H1 (cell line): ENCODE data around the gene NUTM1. TPM values are rescaled to one million over a fixed set of nuclear protein-coding genes. Genes with fewer than 3 reads are reported as not detected.

Experiments
- CTCF ChIA-PET: fragments of 300-600 bp; sonication (Branson Sonifier 250); formaldehyde crosslinking; loops from one replicate; lab custom pipeline; 2021; ENCODE audit not compliant: partially characterized antibody; lab: Charles Lee
- POLR2A ChIA-PET: fragments of 300-600 bp; sonication (Branson Sonifier 250); formaldehyde crosslinking; loops from one replicate; lab custom pipeline; 2021; ENCODE audit warnings: inconsistent platforms; ENCODE audit not compliant: partially characterized antibody; lab: Charles Lee
- DNase-seq, 2 experiments: peaks; one replicate each; pipeline versions ENCODE4 v3.0.0 to v3.0.0-alpha.2; 2010 to 2022; ENCODE audit warnings: low spot score in 2 of 2, low read depth in 1 of 2, mixed read lengths in 1 of 2
- FAIRE-seq: peaks from 2 replicates; lab custom pipeline; 2011; peaks lifted over from hg19 to GRCh38; lab: Jason Lieb, UNC
- H2AFZ ChIP-seq: 2 replicates; pipeline ENCODE4 v1.8.1; 2012; ENCODE audit warnings: low read length, inconsistent platforms
- H2AK5ac ChIP-seq: 2 replicates; pipeline ENCODE4 v1.6.1; 2013; ENCODE audit warnings: low read depth, low read length
- H2BK120ac ChIP-seq: replicated peaks from 2 replicates; pipeline ENCODE3; 2013; ENCODE audit warnings: low read depth, low read length, inconsistent platforms
- H2BK12ac ChIP-seq: 2 replicates; pipeline ENCODE4 v1.6.1; 2013; ENCODE audit warnings: low read depth, low read length
- H2BK15ac ChIP-seq: 2 replicates; pipeline ENCODE4 v1.6.1; 2013; ENCODE audit warnings: low read length
- H2BK20ac ChIP-seq: 2 replicates; pipeline ENCODE4 v1.6.1; 2013; ENCODE audit warnings: low read length
- H2BK5ac ChIP-seq: 2 replicates; pipeline ENCODE4 v1.6.1; 2013; ENCODE audit warnings: low read depth, low read length
- H3K14ac ChIP-seq: 2 replicates; pipeline ENCODE4 v1.6.1; 2013; ENCODE audit warnings: inconsistent platforms; ENCODE audit not compliant: insufficient read length
- H3K18ac ChIP-seq: 2 replicates; pipeline ENCODE4 v1.6.1; 2013; ENCODE audit warnings: low read length; ENCODE audit errors: extremely low read depth
- H3K23ac ChIP-seq: 2 replicates; pipeline ENCODE4 v1.6.1; 2013; ENCODE audit warnings: inconsistent platforms; ENCODE audit not compliant: insufficient read length
- H3K23me2 ChIP-seq: 2 replicates; pipeline ENCODE4 v1.6.1; 2013; ENCODE audit warnings: low read depth, low read length
- H3K27ac ChIP-seq: 2 replicates; pipeline ENCODE4 v1.6.1; 2011; ENCODE audit warnings: low read depth, low read length, inconsistent platforms
- H3K27me3 ChIP-seq, 4 experiments: replicated peaks in 1 of 4; 1 replicate in 1 of 4; 2 replicates in 3 of 4; pipeline versions ENCODE4 v1.6.1 to v1.8.1; 2011 to 2013; ENCODE audit warnings: low read length in 3 of 4, mild to moderate bottlenecking in 3 of 4, inconsistent platforms in 2 of 4, mixed read lengths in 2 of 4, moderate library complexity in 1 of 4; ENCODE audit not compliant: control insufficient read depth in 3 of 4, insufficient read depth in 3 of 4; ENCODE audit errors: extremely low read depth in 1 of 4
- H3K36me3 ChIP-seq, 4 experiments: 2 replicates each; pipeline versions ENCODE4 v1.6.1 to v1.8.1; 2011 to 2013; ENCODE audit warnings: mild to moderate bottlenecking in 4 of 4, low read length in 3 of 4, moderate library complexity in 2 of 4, control low read depth in 1 of 4, inconsistent platforms in 1 of 4; ENCODE audit not compliant: insufficient read depth in 4 of 4, control insufficient read depth in 2 of 4
- H3K4ac ChIP-seq: replicated peaks from 2 replicates; pipeline ENCODE3; 2013; ENCODE audit warnings: low read length, low read depth, mixed read lengths, inconsistent platforms; ENCODE audit not compliant: insufficient read length
- H3K4me1 ChIP-seq, 4 experiments: replicated peaks in 1 of 4; 1 replicate in 1 of 4; 2 replicates in 3 of 4; pipeline versions ENCODE4 v1.6.1 to v1.8.1; 2011 to 2013; ENCODE audit warnings: low read length in 3 of 4, inconsistent platforms in 2 of 4, mixed read lengths in 1 of 4; ENCODE audit not compliant: insufficient read depth in 4 of 4, control insufficient read depth in 3 of 4
- H3K4me2 ChIP-seq, 2 experiments: 2 replicates each; pipeline versions ENCODE4 v1.6.1 to v1.8.1; 2011 to 2013; ENCODE audit warnings: low read depth in 2 of 2, low read length in 2 of 2, control low read depth in 1 of 2, inconsistent platforms in 1 of 2, mild to moderate bottlenecking in 1 of 2; ENCODE audit not compliant: insufficient read depth in 1 of 2
- H3K4me3 ChIP-seq, 4 experiments: fragments of 200-600, 300-600 bp in 1 of 4; sonication (generic), shearing (Covaris generic), sonication (Bioruptor Twin) in 1 of 4; 2 replicates each; pipeline versions ENCODE4 v1.5.1 to v1.8.1; 2011 to 2016; ENCODE audit warnings: low read length in 4 of 4, low read depth in 3 of 4, control low read depth in 2 of 4, inconsistent platforms in 2 of 4, mild to moderate bottlenecking in 2 of 4, mixed read lengths in 1 of 4, moderate library complexity in 1 of 4; ENCODE audit not compliant: insufficient read depth in 2 of 4; ENCODE audit errors: extremely low read depth in 1 of 4
- H3K56ac ChIP-seq: replicated peaks from 2 replicates; pipeline ENCODE3; 2013; ENCODE audit warnings: low read depth, mild to moderate bottlenecking, mixed read lengths, low read length, inconsistent platforms; ENCODE audit not compliant: insufficient read length
- H3K79me1 ChIP-seq: 2 replicates; pipeline ENCODE4 v1.6.1; 2013; ENCODE audit warnings: low read depth, low read length, control low read depth
- H3K79me2 ChIP-seq, 2 experiments: 2 replicates each; pipeline versions ENCODE4 v1.6.1 to v1.8.1; 2012 to 2013; ENCODE audit warnings: low read length in 2 of 2, mild to moderate bottlenecking in 2 of 2, inconsistent platforms in 1 of 2; ENCODE audit not compliant: insufficient read depth in 2 of 2, control insufficient read depth in 1 of 2
- H3K9ac ChIP-seq, 4 experiments: replicated peaks in 1 of 4; 1 replicate in 1 of 4; 2 replicates in 3 of 4; pipeline versions ENCODE4 v1.6.1 to v1.8.1; 2011 to 2013; ENCODE audit warnings: low read depth in 3 of 4, low read length in 3 of 4, control low read depth in 2 of 4, mild to moderate bottlenecking in 2 of 4, moderate library complexity in 2 of 4, inconsistent platforms in 1 of 4; ENCODE audit errors: extremely low read depth in 1 of 4
- H3K9me3 ChIP-seq, 2 experiments: 2 replicates each; pipeline versions ENCODE4 v1.6.1 to v1.8.1; 2012 to 2013; ENCODE audit warnings: mild to moderate bottlenecking in 2 of 2, moderate library complexity in 2 of 2, control low read depth in 1 of 2, inconsistent platforms in 1 of 2, low read depth in 1 of 2, low read length in 1 of 2, mixed read lengths in 1 of 2; ENCODE audit not compliant: insufficient read depth in 2 of 2
- H4K20me1 ChIP-seq, 2 experiments: replicated peaks in 1 of 2; 2 replicates each; pipeline versions ENCODE3 to v1.8.1; 2011 to 2013; ENCODE audit warnings: inconsistent platforms in 2 of 2, low read length in 2 of 2, mild to moderate bottlenecking in 1 of 2; ENCODE audit not compliant: insufficient read depth in 2 of 2, control insufficient read depth in 1 of 2
- H4K5ac ChIP-seq: 2 replicates; pipeline ENCODE4 v1.6.1; 2013; ENCODE audit warnings: low read length, low read depth, mixed read lengths, inconsistent platforms; ENCODE audit not compliant: insufficient read length
- H4K8ac ChIP-seq: 2 replicates; pipeline ENCODE4 v1.8.0; 2013; ENCODE audit warnings: mild to moderate bottlenecking, moderate library complexity, low read length, inconsistent platforms; ENCODE audit not compliant: insufficient read depth; ENCODE audit errors: extremely low read depth
- H4K91ac ChIP-seq: replicated peaks from 2 replicates; pipeline ENCODE3; 2013; ENCODE audit warnings: low read length, mixed read lengths, inconsistent platforms; ENCODE audit not compliant: insufficient read length
- ASH2L ChIP-seq: fragments of 200-600, 300-600 bp; sonication (generic); IDR thresholded peaks from one replicate; pipeline ENCODE4 v1.7.1; 2017; ENCODE audit warnings: low read length
- EGR1 ChIP-seq: IDR thresholded peaks from 2 replicates; pipeline ENCODE4 v1.6.1; 2011; ENCODE audit warnings: low read depth, low read length, borderline replicate concordance
- SAP30 ChIP-seq: fragments of 300-600 bp; sonication (generic); IDR thresholded peaks from 2 replicates; pipeline ENCODE4 v1.7.1; 2012; ENCODE audit warnings: low read length, moderate library complexity, mild to moderate bottlenecking, inconsistent platforms; ENCODE audit not compliant: insufficient read depth, insufficient replicate concordance
- YY1 ChIP-seq: IDR thresholded peaks from 2 replicates; pipeline ENCODE4 v1.6.1; 2011; ENCODE audit warnings: low read depth, mild to moderate bottlenecking, low read length
- WGBS, 2 experiments: shearing (Covaris generic) in 1 of 2; methylation state at CpG; one replicate each; pipeline versions ENCODE4 v1.1.6 to v1.1.7; 2013 to 2015; ENCODE audit warnings: low lambda C conversion rate in 2 of 2, mixed read lengths in 2 of 2, inconsistent platforms in 1 of 2, low coverage in 1 of 2, missing lambda C conversion rate in 1 of 2; ENCODE audit not compliant: insufficient replicate concordance in 2 of 2, insufficient coverage in 1 of 2, insufficient read length in 1 of 2; ENCODE audit errors: extremely low coverage in 1 of 2, missing lambda C conversion rate in 1 of 2; 5-methylcytosine and 5-hydroxymethylcytosine counted together
- polyA plus RNA-seq, 7 experiments: library from polyadenylated mRNA; depleted of rRNA in 3 of 7; stranded (reverse) in 5 of 7; unstranded in 2 of 7; fragments of >200 nt in 5 of 7; fragments of 200-250 nt in 2 of 7; gene quantifications; 1 replicate in 5 of 7; 2 replicates in 1 of 7; 4 replicates in 1 of 7; pipeline versions ENCODE4 v1.2.1 to v1.2.3, GENCODE V29; 2011 to 2013; ENCODE audit warnings: missing spikeins in 2 of 7, mixed read lengths in 2 of 7
- total RNA-seq: library from RNA; stranded (reverse); fragmentation: NEBNext Ultra II Directional; extraction: Animal tissue kit (Norgen Biotek cat#: 25700); gene quantifications from 2 replicates; pipeline ENCODE4 v1.2.1, GENCODE V29; 2021

Gene NUTM1
- total and polyA plus RNA-seq, 2 of the 8 experiments (the other 6 are each of a cell fraction or from before 2014, with no cell fraction given), result 0.39 to 0.60 TPM

- no peak overlapping the region for H3K27ac ChIP-seq
- H3K79me1 ChIP-seq, result peaks cover 4% of the 10 kb centered on the region; the same call in 1 of the 2 replicates
- 0 out of 2 replicates have a peak overlapping the region, but pooled peaks have one; percentile 26 for H2AFZ ChIP-seq
- no peak overlapping the region for H4K5ac ChIP-seq
- no peak overlapping the region for H3K23ac ChIP-seq
- H3K4ac ChIP-seq, result no peak overlapping the region
- 8% methylated on average over 23 of the region's 26 CpGs; no CpG with 5 or more reads in 1 of the 2 experiments for WGBS, 2 experiments
- H2BK20ac ChIP-seq, result no peak overlapping the region
- peaks cover 2 to 13% (median 6%) of the 10 kb centered on the region in 4 experiments; a peak in 5 of 8 replicates for H3K36me3 ChIP-seq
- H3K4me2 ChIP-seq, result peak overlapping the region; percentile 72 to 93
- no peak overlapping the region for H2BK120ac ChIP-seq
- peak overlapping the region in 3 of 4 experiments; percentile 42 to 71 (median 60); a peak in 4 of 7 replicates for H3K9ac ChIP-seq
- H3K14ac ChIP-seq, result no peak overlapping the region
- H2BK12ac ChIP-seq, result no peak overlapping the region
- POLR2A ChIA-PET, result interaction anchor here (0.6 to 4.7 kb wide), 6 partner anchors 9 to 29 kb away, joined by 3 to 35 read pairs (median 4); partner anchors contain the start of gene LPCAT4
- peaks cover 0 to 11% of the 10 kb centered on the region in 2 experiments; a peak in 3 of 4 replicates for H3K79me2 ChIP-seq
- H3K23me2 ChIP-seq, result peaks cover 8% of the 10 kb centered on the region; the same call in 1 of the 2 replicates
- H3K56ac ChIP-seq, result peak overlapping the region; percentile 1
- no peak overlapping the region for H2AK5ac ChIP-seq
- CTCF ChIA-PET, result interaction anchor here (0.8 to 2.1 kb wide), 4 partner anchors 8 to 22 kb away, joined by 3 to 9 read pairs (median 4); no protein-coding TSS in a partner anchor
- peaks cover 0 to 4% (median 2%) of the 10 kb centered on the region in 4 experiments; a peak in 4 of 7 replicates for H3K4me1 ChIP-seq
- no peaks in the 10 kb centered on the region for H3K27me3 ChIP-seq
- TF ChIP-seq EGR1 (no peak), ASH2L (no peak), YY1 (no peak), SAP30 (peak; percentile 36)
- H2BK15ac ChIP-seq, result no peak overlapping the region
- DNase-seq (no peak), FAIRE-seq (no peak)
- peak overlapping the region; percentile 65 to 86 (median 74) for H3K4me3 ChIP-seq
- H4K8ac ChIP-seq, result no peak overlapping the region
- no peak overlapping the region; the same call in 1 of the 2 replicates for H2BK5ac ChIP-seq
- H3K18ac ChIP-seq, result peak overlapping the region; percentile 15; the same call in 1 of the 2 replicates
- no peak overlapping the region for H4K91ac ChIP-seq
- no peaks in the 10 kb centered on the region for H4K20me1 ChIP-seq
- no peaks in the 10 kb centered on the region for H3K9me3 ChIP-seq
These were observed 6.0 kb upstream of the NUTM1 start for GRCh38 chr15:34336991-34337556.
